Natural killer cell (primary cell): ENCODE results near the gene FAIM2. TPM values are rescaled to one million over a fixed set of nuclear protein-coding genes. Genes with fewer than 3 reads are reported as not detected.

Source experiments
- ATAC-seq, 3 donors: fragments of 150-1000 bp in 2 of 3; fragments of 200-7000 bp in 1 of 3; cut with Tn5 transposase; 1 replicate in 1 of 3; 2 replicates in 2 of 3; pipeline ENCODE4 v1.10.0; 2021; ENCODE audit warnings: mild to moderate bottlenecking in 2 of 3, moderate library complexity in 2 of 3
- DNase-seq, 2 donors: peaks; one replicate each; pipeline versions ENCODE4 v3.0.0 to v3.0.0-alpha.2; 2013 to 2021; ENCODE audit warnings: mixed read lengths in 1 of 2
- H3K27ac ChIP-seq: one replicate; pipeline ENCODE4 v1.5.1; 2013; ENCODE audit warnings: mild to moderate bottlenecking, low read length
- H3K27me3 ChIP-seq: one replicate; pipeline ENCODE4 v1.6.1; 2013; ENCODE audit warnings: low read length; ENCODE audit not compliant: control insufficient read depth, insufficient read depth
- H3K36me3 ChIP-seq: one replicate; pipeline ENCODE4 v1.6.1; 2013; ENCODE audit warnings: low read length; ENCODE audit not compliant: control insufficient read depth, insufficient read depth
- H3K4me1 ChIP-seq: one replicate; pipeline ENCODE4 v1.6.1; 2013; ENCODE audit warnings: low read length; ENCODE audit not compliant: control insufficient read depth, insufficient read depth
- H3K4me3 ChIP-seq: one replicate; pipeline ENCODE4 v1.5.1; 2013; ENCODE audit warnings: low read length
- H3K9me3 ChIP-seq: one replicate; pipeline ENCODE4 v1.6.1; 2013; ENCODE audit warnings: low read length; ENCODE audit not compliant: control insufficient read depth, insufficient read depth
- H3K27ac Mint-ChIP-seq, 2 donors: one replicate each; pipeline ENCODE4 v1.8.0; 2022; ENCODE audit warnings: mild to moderate bottlenecking in 2 of 2, mixed read lengths in 2 of 2, moderate library complexity in 1 of 2
- H3K27me3 Mint-ChIP-seq, 2 donors: one replicate each; pipeline ENCODE4 v1.8.0; 2022; ENCODE audit warnings: low read depth in 2 of 2, mixed read lengths in 2 of 2
- H3K36me3 Mint-ChIP-seq: one replicate; pipeline ENCODE4 v1.8.0; 2022; ENCODE audit warnings: mixed read lengths
- H3K4me1 Mint-ChIP-seq, 2 donors: one replicate each; pipeline ENCODE4 v1.8.0; 2022; ENCODE audit warnings: mixed read lengths in 2 of 2
- H3K4me3 Mint-ChIP-seq: one replicate; pipeline ENCODE4 v1.8.0; 2022; ENCODE audit warnings: mild to moderate bottlenecking, moderate library complexity, mixed read lengths
- H3K9me3 Mint-ChIP-seq, 2 donors: one replicate each; pipeline ENCODE4 v1.8.0; 2022; ENCODE audit warnings: mixed read lengths in 2 of 2
- WGBS: methylation state at CpG from one replicate; pipeline ENCODE4 v1.1.7; 2013; ENCODE audit warnings: missing lambda C conversion rate; ENCODE audit not compliant: insufficient coverage; 5-methylcytosine and 5-hydroxymethylcytosine counted together
- intact Hi-C: fragments of 100-400 bp; cut with micrococcal nuclease; formaldehyde crosslinking; loops from one replicate; pipeline ENCODE4 v1.14.2; 2022
- total RNA-seq, 4 donors: library from RNA; stranded (reverse); fragments of 120-200 nt in 1 of 4; gene quantifications; one replicate each; pipeline versions ENCODE4 v1.2.3 to v1.2.4, GENCODE V29; 2013 to 2022
- TF ChIP-seq, protein P1 (sequence below): fragments of 200-600 bp; IDR thresholded peaks from one replicate; pipeline ENCODE4 v1.8.0; 2022; ENCODE audit warnings: antibody characterized with exemption

FAIM2 gene
- total RNA-seq, 3 donors from 2014 or later (not counting 1 experiment from before 2014, with no cell fraction given), result 0.09 to 0.57 TPM; not detected in 1

DNA sequence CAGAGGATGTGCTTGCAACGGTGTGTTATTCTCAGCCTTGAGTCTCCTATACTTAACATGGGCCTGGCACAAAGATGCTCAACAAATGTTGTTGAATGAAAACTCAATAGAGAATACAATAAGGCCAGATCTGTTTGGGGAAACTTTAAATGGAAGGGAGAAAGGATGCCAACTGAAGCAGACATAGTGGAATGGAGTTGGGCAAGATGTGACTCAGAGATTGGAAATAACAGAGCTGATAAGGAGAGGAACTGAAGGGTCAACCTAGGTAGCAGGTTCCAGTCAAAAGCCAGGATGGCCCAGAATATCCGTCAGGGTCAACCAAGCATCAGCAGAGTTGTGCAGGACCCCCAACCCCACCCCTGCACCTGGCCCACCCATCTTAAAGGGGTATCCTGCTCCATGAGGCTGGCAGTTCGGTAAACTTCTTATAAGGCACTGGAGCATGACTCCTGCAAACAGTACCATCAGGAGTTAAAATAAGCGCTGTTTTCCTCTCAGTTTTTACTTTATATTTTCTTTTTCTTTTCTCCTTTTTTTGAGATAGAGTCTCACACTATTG, 59.7 kb downstream of the FAIM2 start:
- ATAC-seq (no peak), DNase-seq (no peak)
- Histone ChIP-seq H3K36me3 (no peaks in the 10 kb centered on the region), H3K27ac (peak overlapping the region; percentile 78), H3K4me3 (no peak overlapping the region), H3K4me1 (peaks cover 24% of the 10 kb centered on the region), H3K27me3 (no peaks in the 10 kb centered on the region), H3K9me3 (no peaks in the 10 kb centered on the region)
- Mint-ChIP-seq H3K4me3 (no peak overlapping the region), H3K27me3 (peaks cover 6 to 13% of the 10 kb centered on the region in 2 donors), H3K27ac (peak overlapping the region; percentile 89 to 90), H3K4me1 (peaks cover 30 to 33% of the 10 kb centered on the region in 2 donors), H3K36me3 (no peaks in the 10 kb centered on the region), H3K9me3 (no peaks in the 10 kb centered on the region)
- TF ChIP-seq, protein P1, sequence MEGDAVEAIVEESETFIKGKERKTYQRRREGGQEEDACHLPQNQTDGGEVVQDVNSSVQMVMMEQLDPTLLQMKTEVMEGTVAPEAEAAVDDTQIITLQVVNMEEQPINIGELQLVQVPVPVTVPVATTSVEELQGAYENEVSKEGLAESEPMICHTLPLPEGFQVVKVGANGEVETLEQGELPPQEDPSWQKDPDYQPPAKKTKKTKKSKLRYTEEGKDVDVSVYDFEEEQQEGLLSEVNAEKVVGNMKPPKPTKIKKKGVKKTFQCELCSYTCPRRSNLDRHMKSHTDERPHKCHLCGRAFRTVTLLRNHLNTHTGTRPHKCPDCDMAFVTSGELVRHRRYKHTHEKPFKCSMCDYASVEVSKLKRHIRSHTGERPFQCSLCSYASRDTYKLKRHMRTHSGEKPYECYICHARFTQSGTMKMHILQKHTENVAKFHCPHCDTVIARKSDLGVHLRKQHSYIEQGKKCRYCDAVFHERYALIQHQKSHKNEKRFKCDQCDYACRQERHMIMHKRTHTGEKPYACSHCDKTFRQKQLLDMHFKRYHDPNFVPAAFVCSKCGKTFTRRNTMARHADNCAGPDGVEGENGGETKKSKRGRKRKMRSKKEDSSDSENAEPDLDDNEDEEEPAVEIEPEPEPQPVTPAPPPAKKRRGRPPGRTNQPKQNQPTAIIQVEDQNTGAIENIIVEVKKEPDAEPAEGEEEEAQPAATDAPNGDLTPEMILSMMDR, result no peak
- 92% methylated on average over 4 of the region's 4 CpGs for WGBS
- intact Hi-C loops, result loop anchor here (1.0 kb wide), 2 partner anchors 16 to 103 kb away; partner anchors contain the start of genes NCKAP5L and TMBIM6

DNA sequence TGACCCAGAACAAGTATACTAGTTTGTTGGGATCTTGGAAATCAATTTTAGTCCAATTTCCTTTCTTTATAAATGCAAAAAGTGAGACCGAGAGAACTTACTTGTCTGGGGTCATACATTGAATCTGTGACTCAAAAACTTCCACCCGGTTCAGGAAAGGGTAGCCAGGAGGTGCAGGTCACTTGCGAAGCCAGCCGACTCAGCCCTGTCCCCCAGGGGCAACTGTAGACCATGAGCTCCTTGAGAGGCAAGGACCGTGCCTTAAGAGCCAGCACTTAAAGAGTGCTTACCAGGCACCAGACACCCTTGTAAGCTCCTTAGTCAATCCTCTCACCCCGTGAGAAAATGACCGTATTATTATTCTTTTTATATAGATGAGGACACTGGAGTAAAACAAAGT, 60.3 kb downstream of the FAIM2 start:
- H3K27ac ChIP-seq, result peak overlapping the region; percentile 78
- Mint-ChIP-seq H3K27me3 (peaks cover 3 to 8% of the 10 kb centered on the region in 2 donors), H3K4me3 (peak overlapping the region; percentile 94), H3K4me1 (peaks cover 33 to 34% of the 10 kb centered on the region in 2 donors), H3K9me3 (no peaks in the 10 kb centered on the region), H3K36me3 (no peaks in the 10 kb centered on the region), H3K27ac (peak overlapping the region; percentile 89 to 90)
- TF ChIP-seq, protein P1, result no peak
- no peaks in the 10 kb centered on the region for H3K27me3 ChIP-seq
- intact Hi-C loops, result loop anchor here (1.0 kb wide), 2 partner anchors 15 to 102 kb away; partner anchors contain the start of genes NCKAP5L and TMBIM6
- peak overlapping the region; percentile 85 for H3K4me3 ChIP-seq
- no peak for ATAC-seq
- peaks cover 24% of the 10 kb centered on the region for H3K4me1 ChIP-seq
- WGBS, result 91% methylated on average over 7 of the region's 7 CpGs
- H3K9me3 ChIP-seq, result no peaks in the 10 kb centered on the region
- H3K36me3 ChIP-seq, result no peaks in the 10 kb centered on the region
- no peak for DNase-seq

DNA sequence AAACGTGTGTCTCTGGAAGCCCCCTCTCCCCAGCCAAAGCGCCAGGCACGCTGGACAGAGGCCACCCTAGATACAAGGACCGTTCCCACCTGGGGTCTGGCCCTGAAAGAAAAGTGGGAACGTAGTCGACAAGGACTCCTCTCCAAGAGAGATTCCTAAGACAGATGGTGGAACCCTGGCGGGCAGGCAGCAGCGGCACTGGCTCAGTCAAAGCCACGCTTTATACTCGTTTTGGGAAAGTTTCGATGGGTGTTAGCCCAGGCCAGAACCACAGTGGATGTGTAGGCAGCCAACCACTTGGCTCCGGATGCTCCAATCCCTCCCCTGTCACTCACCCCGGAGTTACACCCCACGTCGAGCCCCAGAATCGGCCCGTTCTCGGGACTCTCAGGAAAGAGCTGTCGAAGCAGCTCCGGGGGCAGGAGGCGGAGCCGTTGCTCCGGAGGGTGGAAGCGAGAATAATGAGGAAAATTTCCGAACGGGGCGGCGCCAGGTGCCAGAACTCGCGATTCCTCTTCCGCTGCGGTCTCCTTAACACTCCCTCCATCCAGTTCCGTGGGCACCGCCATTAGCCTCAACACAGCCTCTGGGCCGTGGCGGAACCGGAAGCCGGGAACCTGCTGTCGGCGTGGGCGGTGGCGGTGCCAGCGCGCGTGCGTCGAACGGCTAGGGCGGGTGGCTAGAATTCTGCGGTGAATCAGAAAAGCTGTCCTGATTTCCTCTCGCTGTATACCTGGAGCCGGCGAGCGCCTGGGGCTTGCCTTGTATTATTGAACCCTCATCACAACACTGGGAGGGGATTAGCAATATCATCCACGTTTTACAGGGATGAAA, 61.0 kb downstream of the FAIM2 start, which contains the start of gene BCDIN3D:
Gene BCDIN3D (minus strand): TSS at position 588 of the 834 bp plus-strand sequence. CDS start 19 bp downstream, at position 569.
- Mint-ChIP-seq H3K4me1 (peaks cover 33 to 36% of the 10 kb centered on the region in 2 donors), H3K36me3 (no peaks in the 10 kb centered on the region), H3K9me3 (no peaks in the 10 kb centered on the region), H3K27me3 (peaks cover 0 to 1% of the 10 kb centered on the region in 2 donors), H3K27ac (peak within 1 kb of the TSS; percentile 89 to 90), H3K4me3 (peak within 1 kb of the TSS; percentile 94)
- ATAC-seq (peak; percentile 93 to 96 (median 95)), DNase-seq (peak; percentile 83 to 96)
- intact Hi-C loops, result loop anchor here (1.0 kb wide), 2 partner anchors 14 to 101 kb away; partner anchors contain the start of genes NCKAP5L and TMBIM6
- TF ChIP-seq, protein P1, result no peak
- Histone ChIP-seq H3K4me3 (peak within 1 kb of the TSS; percentile 85), H3K27me3 (no peaks in the 10 kb centered on the region), H3K4me1 (peaks cover 24% of the 10 kb centered on the region), H3K9me3 (no peaks in the 10 kb centered on the region), H3K27ac (peak within 1 kb of the TSS; percentile 78), H3K36me3 (peaks cover 2% of the 10 kb centered on the region)
- WGBS, result under 1% methylated on average over 55 of the region's 55 CpGs
